GM21717 (cell line): ENCODE results near the gene KIRREL3.
A peak's percentile ranks its signal among the peaks of the same experiment; 100 is the strongest.

ENCODE experiments used
- ATAC-seq: cut with Tn5 transposase; IDR thresholded peaks from one replicate; pipeline ENCODE4 v1.9.1; 2021; ENCODE audit warnings: mild to moderate bottlenecking, moderate library complexity; ENCODE audit not compliant: unreplicated experiment

KIRREL3 gene

DNA sequence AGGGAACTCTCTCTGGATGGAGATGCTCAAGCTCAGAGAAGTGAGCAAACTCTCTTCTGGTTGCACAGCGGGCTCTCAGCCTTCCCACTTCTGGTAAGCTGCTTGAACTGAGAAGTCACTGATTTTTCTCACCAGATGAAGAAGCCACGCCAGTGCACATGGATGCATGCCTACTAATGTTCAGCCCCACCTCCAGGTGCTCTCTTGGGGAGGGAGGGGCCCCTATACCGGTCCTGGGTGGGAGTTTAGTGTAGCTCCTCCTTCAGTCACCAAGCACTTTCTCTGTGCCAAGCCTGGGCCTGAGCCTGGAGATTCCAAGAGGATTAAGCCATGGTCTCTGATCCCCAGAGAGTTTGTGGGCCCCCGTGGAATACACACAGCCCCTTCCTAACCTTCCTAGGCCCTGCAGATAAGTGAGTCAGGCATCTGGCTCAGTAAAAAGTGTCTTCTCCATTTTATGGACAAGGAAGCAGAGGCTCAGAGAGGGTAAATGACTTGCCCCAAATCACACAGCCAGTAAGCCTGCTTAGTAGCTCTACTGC is 502.9 kb downstream of the KIRREL3 start:
- no peak for ATAC-seq

DNA sequence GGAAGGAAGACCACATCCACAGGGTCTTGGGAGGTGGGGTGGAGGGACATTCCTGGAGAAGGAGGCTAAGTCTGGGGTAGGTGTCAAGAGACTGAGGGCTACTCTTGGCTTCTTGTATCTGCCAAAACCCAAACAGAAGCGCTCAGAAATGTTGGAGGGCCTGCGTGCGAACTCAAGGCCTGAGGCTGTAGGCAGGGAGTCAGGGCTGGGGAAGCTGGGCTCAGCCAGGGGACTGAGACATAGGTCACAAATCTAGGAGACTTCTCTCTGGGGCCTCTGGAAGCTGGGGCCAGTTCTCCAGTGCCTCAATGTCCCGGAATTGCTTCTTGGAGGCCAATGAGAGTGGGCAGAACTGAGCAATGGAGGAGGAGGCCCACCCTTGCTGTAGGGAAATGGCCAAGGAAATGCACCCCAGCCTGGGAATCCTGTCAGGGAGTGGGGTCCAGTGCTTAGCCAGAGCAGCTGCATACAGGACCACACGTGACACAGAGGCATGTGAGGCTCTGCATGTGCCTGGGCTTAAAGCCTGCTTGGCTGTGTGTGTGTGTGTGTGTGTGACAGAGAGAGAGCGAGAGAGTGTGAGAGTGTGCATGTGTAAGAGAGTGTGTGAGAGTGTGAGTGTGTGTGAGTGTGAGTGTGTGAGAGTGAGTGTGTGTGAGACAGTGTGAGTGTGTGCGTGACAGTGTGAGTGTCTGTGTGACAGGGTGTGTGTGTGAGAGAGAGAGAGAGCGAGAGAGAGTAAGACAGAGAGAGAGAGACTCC is 503.8 kb downstream of the KIRREL3 start:
- no peak for ATAC-seq

DNA sequence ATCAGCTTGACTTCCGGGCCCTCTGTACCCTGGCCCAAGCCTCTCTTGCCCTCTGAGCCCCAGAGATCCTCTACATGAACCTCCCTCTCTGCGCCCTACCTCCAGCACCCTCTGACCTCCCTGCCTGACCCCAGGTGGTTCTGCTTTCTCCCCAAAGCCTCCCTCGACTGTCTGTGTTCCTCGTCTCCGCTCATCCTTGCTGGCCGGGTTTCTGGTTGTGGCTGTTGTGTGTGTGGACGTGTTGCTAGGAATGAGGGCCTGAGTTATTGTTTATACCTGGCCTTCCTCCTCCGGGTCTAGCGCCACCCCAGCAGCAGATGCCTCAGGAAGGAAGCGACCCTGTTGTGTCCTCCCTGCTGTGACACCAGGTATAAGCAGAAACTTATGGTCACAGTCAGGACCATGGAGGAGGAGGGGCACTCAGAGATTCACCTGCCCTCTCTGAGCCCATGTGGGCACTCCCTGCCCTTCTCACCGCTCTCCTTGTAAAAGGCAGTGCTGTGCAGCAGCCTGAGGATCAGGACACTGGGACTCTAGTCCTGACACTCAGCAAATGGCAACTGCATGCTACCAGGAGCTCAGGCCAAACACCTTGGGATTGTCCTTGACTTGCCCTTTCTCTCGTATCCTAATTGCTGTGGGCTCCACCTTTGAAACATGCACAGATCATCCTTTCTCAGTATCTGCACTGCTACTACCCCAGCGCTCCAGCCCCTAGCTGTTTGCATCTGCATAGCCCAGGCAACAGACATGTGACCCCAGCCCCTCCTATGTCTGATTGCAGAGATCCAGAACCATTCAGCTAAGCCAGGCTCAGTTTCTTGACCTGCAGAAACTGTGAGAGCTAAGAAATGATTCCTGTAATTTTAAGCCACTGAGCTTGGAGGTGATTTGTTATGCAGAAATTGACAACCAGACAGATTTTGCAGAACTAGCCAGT is 505.0 kb downstream of the KIRREL3 start:
- ATAC-seq, result no peak

- no peak for ATAC-seq
Measured at GRCh38 chr11:126494831-126495230, 505.7 kb downstream of the KIRREL3 start.

DNA sequence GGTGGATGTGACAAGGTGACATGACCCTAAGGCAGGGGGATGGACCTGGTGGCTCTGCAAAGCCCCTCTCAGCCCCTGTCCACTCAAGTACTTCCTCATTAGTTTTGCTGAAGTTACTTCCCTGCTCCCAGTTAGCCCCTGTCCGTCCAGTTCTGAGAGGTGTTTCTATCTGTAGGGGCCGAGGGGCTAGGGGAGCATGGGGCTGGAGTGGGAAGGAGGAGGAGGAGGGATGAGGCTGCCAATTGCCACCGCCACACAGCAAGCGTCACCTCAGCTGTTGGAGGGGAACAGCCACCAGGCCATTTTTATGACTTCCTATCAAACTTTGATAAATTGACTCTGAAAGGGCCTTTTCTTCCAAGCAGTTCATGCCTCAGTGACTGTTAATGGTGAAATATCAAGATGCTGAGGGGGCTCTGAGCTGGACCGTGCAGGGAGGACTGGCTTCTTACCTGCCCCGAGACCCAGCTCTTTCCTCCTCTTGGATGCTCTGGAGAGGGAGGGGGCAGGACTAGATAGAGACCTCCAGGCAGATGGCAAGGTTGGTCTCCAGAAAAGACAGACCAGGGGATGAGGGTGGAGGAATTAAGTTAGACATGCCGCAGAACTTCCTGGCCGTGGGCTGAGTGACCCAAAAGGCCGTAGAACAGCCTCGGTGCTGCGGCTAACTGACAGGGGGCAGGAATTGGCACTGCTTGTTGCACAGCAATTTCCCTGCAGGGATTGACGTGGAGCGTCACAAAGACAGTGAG is 508.1 kb downstream of the KIRREL3 start:
- no peak for ATAC-seq

DNA sequence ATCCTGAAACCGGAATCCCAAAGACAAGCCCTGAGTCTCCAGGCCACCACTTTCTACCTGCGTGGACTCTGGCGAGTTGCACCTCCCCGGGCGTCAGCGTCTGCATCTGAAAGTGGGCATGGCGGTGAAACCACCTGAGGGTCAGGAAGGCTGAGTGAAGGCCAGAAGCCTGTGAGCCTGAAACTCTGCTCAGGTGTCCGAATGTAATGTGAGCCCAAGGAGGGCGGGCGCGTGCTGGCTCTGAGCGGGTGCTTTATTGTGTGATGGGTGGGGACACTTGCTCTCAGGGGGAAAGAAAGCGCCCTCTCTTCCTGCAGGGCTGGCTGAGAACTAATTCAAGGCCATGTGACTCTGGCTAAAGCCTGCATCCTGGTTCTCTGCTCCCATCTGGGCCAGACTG is 509.5 kb downstream of the KIRREL3 start:
- no peak for ATAC-seq

DNA sequence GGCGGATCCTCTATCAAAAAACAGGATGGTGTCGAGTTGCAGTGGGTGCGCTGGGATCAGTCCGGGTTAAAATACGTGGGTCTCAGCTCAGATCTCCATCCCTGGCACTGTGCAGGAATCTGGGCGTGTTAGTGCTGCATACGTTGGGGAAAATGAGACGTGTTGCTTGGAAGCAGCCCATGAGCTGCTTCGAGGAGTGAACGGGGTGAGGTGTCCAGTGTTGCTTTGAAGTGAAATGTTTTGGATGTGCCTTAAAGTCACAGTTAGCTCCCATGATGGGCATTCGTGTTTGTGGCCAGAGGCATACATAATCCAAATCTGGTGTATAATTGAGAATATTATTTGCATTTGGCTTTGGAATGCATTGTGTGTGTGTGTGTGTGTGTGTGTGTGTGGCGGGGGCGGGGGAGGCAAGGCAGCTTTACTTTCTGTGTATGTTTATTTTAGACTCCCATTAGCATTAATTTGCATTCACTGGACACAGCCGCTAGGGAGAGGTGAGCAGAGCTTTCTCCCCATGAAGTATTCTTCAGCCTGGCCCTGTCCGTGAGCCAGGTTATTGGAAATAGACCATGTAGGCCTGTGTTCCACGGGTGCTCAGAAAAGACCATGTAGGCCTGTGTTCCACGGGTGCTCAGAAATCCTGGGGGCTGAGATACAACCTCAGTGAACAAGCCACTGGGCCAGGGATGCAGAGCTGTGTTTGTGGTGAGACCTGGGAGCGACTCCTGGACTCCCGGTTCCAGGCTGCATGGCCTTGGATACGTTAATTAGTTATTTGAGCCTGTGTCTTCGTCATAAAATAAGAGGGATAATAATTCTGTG is 510.5 kb downstream of the KIRREL3 start:
- ATAC-seq, result no peak

DNA sequence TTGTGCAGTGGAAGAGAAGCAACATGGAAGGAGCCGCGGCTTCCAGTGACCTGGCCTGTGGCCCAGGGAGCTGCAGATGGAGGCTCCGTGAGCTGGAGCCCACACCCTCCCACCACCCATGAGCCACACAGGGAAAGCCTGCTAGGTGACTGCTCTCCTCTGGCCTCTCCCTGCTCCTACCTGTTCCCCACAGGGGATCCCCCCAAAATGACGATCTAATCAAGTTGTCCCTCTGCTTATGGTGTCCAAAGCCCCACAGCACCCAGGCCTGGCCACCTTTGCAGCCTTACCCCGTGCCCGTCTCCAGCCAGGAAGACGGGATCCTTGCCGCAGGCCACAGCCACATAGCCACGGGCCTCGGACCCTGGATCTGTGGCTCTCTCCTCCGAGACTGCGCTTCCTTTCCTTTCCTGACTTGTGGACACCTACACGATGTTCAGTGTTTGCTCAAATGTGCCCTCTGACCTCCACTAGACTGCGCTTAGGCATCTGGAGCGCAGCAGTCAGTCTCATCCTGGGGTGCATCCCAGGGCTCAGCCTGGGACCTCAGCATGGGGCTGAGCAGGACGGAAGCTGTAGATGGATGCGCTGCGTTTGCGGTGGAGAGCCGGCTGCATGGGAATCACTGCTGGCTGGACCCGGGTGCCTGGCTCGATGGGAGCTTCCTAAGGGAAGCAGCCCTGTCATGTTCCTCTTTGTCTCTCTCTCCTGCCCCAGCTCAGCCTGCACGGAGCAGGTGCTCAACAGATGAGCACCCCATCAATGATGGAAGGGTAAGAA is 511.8 kb downstream of the KIRREL3 start:
- no peak for ATAC-seq

DNA sequence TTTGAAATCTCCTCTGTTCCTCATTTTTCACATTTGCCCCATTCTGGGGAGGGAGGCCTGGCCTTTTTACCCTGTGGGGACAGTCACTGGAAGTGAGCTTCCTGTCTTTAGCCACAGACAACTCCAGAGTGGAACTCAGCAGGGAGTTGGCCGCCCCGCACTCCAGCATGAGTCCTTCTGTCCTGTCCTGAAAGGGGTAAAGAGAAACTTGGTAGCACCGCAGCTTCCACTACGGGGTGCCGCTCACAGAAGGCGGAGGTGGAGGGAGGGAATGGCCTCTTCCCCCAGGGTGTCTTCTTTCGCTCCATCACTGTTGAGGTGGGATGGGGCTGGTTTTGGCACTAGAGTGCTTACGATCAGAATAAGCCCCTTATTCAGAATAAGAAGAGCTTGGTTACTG is 512.9 kb downstream of the KIRREL3 start:
- no peak for ATAC-seq

DNA sequence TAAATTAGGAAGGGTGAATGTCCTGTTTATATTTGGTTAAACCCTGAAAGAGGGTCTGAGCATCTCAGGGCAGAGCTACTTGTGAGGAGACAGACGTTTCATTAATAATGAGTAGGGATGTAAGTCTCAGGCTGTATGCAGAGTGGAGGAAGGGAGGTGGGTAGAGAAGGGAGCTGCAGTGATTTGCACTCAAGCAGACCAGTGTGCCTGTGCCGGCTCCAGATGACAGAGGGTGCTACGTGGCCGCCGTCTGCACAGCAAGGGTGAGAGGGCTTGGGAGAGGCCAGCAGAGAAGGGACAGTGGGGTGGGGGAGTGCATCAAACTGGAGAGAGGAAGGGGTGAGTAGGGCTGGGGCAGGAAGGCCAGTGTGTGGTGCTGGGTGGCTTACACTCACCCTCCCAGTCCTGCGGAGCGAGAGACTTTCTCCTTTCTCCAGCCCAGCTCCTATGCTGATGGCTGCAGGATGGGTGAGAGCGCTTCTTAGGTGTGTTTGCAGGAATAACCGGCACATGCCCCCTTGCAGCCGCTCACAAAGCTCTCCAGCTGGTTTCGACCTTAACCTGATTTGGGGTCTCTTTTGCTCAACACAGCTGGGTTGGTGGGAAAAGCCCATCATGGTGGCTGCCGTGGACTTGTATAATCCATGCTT is 514.5 kb downstream of the KIRREL3 start:
- no peak for ATAC-seq

DNA sequence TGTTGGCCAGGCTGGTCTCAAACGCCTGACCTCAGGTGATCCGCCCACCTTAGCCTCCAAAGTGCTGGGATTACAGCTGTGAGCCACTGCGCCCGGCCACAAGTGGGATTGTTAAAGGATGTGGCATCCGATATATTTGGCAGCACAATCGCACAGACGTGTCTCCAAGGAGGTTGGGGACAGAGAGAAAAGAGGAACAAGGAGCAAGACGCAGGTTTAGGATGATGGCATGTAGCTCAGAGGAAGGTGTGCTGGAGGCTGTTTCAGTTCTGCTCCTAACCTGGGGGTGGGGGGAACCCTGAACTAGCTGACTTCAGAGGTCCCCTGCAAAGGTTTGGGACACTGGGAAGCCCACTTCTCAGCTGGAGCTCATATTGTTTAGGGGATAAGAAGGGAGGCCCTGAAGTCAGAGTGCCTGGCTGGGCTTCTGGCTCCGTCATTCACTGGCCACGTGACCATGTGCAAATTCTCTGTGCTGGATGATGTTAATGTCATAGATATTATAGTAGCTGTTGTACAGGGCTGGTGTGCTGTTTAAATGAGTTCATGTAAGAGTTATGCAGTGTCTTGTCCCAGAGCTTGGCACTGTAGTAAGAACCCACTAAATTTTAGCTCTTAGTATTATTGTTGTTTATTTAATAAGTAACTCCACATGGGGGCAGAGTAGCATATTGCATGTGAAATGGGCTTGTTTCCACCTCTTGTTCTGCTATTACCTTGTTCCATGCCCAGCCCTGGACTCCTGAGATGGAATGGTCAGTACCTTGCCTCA is 515.4 kb downstream of the KIRREL3 start:
- peak; percentile 81 for ATAC-seq

DNA sequence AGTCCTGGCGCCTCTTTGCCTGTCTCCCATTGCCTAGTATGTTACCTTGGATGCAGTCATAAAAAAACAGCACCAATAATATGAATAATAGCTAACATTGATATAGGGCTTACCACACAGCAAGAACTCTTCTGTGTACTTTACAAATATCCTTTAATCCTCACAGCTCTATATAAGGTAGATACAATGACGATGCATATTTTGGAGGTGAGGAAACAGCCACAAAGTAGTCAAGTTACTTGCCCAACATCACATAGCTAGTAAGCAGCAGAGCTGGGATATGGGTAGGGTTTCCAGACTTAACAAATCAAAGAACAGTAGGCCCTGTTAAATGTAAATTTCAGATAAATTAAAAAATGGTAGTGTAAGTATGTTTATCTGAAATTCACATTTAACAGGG is 516.3 kb downstream of the KIRREL3 start:
- ATAC-seq, result no peak

DNA sequence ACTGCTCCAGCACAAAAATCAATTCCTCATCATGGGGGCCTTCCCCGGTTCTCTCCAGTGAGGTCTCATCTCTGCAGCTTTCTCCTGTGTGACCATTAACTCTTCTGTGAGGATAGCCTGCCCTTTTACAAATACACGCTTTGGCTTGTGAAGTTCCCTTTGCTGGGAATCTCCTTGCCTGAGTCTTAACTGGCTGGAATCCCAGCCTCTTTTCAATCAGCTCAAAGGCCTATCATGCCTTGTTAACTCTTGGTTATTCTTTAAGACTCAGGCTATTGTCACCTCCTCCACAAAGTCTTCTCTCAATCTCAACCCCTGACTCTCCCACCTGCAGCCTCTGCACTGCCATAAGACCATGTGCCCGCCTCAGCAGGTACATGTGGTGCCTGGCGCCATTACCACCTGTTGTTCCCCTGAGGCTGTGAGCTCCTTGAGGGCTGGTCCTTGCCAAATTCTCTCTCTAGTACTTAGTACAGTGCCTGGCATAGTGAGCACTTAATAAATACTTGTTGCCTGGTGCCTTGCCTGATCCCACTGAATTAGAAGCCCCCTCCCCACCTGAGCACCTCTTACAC is 516.9 kb downstream of the KIRREL3 start:
- ATAC-seq, result no peak

- ATAC-seq, result no peak
Measured at GRCh38 chr11:126482586-126483108, 517.9 kb downstream of the KIRREL3 start.

DNA sequence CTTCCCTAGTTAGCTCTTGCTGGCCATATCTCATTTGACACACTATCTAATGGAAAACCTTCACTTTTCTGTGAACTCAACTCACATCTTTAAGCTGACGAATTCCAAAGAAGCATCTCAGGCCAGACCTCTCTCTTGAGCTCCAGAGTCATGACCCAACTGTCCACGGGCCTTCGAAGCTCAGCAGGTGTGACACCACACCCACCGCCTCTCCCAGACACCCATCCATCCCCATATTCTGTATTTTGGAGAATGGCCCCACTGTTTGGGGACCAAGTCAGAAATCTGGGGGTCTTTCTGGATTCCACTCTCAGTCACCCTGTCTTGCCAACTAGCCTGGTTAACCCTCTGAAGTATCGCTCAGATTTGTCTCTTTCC is 519.3 kb downstream of the KIRREL3 start:
- ATAC-seq, result no peak

DNA sequence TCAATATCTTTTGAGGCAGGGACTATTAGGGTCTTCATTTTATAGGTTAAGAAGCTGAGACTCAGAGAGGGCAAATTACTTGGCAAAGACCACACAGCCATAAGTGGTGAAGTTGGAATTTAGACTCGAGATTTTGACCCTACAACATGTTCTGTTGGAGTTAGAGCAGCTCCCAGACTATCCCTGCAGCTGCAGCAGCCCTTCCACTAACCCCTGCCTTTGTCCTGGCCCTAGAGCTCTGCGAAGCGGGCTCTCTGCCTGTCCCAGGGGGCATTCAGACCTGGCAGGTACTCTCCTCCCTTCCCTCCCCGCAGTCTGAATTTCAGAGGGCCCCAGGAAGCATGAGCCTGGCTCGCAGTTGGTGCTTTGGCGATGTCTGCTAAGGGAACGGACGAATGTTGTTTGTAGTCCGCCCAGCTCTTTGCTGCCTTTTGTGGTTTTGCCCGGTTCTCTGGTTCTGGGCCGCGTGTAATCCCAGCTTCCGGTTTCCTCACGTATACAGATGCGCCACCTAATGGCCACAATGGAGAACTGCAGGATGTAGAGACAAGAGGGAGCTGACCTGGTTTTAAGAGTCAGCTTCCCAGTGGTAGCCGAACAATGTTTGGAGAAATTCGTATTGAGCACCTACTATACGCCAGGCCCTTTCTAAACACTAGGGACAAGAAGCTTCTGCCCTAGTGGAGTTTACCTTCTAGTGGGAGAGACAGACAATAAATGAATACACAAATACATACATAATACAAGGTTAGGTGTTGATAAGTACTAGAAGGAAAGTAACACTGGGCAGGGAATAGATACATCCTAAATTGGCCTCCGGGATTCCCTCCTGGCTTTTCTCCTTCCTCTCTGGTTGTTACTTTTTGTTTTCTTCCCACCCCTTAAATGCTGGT is 519.9 kb downstream of the KIRREL3 start:
- peak; percentile 54 for ATAC-seq

GRCh38 chr11:126480015-126480409 is 520.6 kb downstream of the KIRREL3 start:
- ATAC-seq, result no peak
